Midbrain (tissue), 1 donor: Measurements from ENCODE around the gene CDR2.
"Not testable (repeated sequence)": the region's sequence is repeated elsewhere in the genome, so short reads cannot be mapped to it uniquely, and the experiment has no call there.

Experiments used
- DNase-seq: peaks from one replicate; lab custom pipeline; 2025; lab: John Stamatoyannopoulos, UW

The CDR2 gene

GRCh38 chr16:22307838-22308237, 66.6 kb downstream of the CDR2 start:
- no peak for DNase-seq

GRCh38 chr16:22306788-22307187, 67.6 kb downstream of the CDR2 start:
- no peak for DNase-seq

DNA sequence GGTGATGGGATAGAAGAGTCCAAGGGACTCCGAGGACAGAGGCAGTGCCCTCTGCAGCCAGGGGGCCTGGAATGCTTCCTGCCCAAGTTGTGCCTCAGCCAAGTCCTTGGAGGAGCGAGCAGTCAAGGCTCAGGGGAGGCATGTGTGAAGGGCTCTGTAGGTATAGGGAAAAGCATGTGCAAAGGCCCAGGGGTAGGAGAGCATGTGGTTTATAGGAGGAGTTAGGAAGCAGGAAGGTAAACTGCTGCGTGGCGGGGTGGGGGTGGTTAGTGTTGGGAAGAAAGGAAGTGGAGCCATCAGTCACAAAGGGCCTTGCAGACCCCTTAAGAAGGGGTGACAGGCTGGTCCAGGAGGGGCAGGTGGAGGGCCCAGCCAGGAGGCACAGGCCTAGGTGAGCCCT, 70.0 kb downstream of the CDR2 start:
- no peak for DNase-seq

DNA sequence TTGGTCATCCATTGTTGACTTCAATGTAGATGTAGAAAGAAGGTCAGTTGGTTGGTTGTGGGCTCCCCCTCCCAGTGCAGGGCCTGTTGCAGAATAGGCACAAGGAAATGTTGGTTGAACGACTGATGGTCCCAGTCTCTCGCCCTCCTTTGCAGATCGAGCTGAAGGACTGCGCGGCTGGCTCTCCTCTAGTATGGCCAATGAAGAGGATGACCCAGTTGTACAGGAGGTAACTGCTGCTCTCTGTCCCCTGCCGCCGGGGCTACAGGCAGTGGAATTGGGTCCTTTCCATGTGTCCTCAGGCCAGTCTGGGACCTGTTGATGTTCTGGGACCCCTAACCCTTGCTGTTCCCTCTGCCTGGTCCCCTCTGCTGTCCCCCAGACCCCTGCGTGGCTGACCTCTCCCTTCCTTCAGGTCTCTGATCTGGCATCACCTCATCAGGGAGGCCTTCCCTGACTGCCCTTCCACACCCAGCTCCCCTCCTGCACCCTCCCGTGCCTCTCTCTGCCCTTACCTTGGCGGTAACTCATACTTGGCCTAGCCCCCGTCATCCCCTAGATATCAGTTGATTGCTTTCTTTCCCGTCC, 71.5 kb downstream of the CDR2 start:
- DNase-seq = no peak

GRCh38 chr16:22301423-22301822, 73.0 kb downstream of the CDR2 start:
- DNase-seq = not testable (repeated sequence)

DNA sequence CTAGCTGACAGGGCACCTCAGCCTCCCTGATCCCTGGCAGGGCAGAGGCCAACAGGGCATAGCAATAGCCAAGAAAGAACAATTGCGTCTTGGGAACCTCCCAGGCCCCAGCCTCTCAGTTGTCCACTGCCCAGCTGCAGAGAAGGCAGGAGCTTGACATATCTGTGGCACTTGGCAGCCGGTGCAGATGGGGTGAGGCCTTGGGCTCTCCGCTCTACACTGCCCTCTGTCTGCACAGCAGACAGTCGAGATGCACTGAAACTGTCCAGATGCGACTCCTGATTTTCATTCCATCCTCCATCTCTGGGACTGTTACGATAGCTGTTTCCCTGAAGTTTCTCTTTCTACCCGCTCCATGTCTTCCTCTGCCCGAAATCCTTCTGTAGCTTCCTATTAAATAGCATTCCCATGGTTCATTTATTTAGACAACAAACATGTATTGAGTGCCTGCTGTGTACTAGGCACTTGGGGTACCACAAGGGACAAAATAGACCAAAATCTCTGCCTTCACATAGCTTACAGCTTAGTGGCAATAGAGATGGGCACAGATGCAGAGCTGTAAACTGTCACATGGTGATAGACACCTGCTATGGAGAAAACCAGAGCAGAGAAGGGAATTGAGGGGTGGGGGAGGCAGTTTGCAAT, 73.9 kb downstream of the CDR2 start:
- DNase-seq = peak; percentile 78

DNA sequence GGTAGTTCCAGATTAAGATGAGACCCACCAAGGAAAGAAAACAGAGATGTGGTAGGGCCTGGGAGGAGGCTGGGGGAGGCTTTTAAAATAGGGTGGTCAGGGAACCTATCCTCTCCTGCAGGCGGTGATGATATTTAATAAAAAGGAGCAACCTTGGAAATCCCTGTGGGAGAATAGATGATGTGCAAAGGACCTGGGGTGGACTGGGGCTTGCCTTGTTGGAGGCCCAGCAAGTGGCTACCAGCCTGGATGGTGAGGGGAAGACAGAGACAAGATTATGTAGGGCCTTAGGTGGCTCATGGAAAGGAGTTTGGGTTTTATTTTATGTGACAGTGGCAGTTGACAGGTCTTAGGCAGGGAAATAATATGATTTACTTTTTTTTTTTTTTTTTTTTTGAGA, 75.4 kb downstream of the CDR2 start:
- DNase-seq = no peak

GRCh38 chr16:22297871-22298733, 76.3 kb downstream of the CDR2 start:
- peak; percentile 70 for DNase-seq

DNA sequence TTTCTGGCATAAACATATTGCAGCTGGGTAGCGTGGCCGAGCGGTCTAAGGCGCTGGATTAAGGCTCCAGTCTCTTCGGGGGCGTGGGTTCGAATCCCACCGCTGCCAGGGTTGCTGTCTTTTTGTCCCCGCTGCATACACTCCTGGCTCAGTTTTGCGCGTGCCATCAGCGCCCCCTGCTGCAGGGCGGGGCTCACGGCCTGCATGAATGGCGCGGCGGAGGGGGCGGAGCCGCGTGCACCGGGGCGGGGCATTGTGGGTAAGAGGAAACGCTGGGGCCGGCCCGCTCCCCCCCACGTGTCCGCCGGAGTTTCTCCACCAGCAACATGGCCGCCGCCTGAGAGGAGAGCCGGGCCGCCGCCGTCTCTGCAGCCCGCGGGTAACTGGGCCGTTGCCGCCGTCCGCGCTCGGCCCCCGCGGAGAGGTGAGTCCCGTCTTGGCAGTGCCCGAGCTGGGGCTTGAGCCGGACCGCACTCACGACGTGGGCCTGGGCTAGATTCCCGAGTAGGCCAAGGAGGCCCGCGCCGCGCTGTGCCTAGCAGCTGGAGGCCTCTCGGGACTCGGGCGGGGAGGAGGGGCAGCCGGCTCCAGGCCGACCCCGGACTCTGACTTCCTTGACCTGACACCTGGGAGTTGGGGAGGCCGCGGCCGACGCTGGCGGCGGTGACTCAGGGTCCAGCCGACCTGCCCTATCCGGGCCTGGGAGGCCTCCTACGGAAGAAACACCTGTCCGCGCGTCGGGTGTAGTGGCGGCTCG, 77.1 kb downstream of the CDR2 start, which contains the start of gene POLR3E:
Gene POLR3E (plus strand): TSS at position 296 of the 757 bp plus-strand sequence. CDS start 5,560 bp downstream, outside the sequence.
- DNase-seq = peak; percentile 99

DNA sequence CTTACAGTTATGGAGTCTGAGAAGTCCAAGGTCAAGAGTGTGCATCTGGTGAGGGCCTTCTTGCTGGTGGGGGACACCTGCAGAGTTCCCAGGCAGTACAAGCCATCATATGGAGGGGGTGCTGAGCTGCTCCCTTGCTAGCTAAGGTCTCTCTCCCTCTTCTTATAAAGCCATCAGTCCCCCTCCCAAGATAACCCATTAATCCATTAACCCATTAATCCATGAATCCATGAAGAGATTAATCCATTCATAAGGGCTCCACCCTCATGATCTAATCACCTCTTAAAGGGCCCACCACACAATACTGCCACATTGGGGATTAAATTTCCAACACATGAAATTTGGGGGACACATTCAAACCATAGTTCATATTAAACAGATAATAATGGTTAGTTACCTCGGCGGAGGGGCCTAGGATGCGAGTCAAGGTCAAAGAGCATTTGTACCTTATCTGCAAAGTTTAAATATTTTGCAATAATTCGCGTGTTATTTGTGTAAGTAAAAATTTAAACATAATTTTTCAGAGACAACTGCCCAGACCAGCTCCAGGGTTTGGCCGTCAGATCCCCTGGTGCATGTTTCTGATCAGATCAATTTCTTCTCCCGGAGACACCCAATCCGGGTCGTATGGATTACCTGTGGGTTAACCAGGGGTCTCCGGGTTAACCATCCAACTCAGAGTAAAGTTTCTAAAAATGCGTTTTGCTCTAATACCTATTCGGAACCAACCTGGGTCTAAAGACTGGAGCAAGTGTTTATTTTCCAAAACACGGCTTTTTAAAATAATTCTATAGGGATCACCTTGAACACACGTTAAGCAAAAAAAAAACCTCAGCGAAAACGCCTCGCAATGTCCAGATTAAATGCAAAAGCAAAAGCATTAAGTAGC, 78.0 kb downstream of the CDR2 start:
- DNase-seq = no peak
